ENCODE data around the gene USP50. TPM values are rescaled to one million over a fixed set of nuclear protein-coding genes. Genes with fewer than 3 reads are reported as not detected.

Gene USP50
- total RNA-seq, 1 experiment from 2014 or later = not detected

DNA sequence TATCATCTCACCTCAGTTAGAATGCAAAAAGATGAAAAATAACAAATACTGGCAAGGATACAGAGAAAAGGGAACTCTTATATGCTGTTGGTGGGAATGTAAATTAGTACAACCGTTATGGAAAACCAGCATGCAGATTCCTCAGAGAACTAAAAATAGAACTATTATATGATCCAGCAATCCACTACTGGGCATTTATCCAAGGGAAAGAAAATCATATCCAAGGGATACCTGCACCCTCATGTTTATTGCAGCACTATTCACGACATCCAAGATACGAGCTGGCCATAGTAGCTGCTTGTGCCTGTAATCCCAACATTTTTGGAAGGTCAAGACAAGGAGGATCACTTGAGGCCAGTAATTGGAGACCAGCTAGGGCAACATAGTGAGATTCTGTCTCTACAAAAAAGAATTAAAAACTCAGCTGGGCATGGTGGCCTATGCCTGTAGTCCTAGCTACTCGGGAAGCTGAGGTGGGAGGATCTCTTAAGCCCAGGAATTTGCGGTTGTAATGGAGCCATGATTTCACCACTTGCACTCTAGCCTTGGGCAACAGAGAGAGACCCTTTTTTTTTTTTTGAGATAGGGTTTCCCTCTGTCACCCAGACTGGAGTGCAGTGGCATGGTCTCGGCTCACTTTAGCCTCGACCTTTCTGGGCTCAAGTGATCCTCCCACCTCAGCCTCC lies 26.6 kb downstream of the USP50 start:
- H3K9me3 Mint-ChIP-seq = peaks cover 9 to 10% of the 10 kb centered on the region in 2 experiments
- no peak overlapping the region for H2BK20ac ChIP-seq (ENCODE audit: low read depth, low read length, poor library complexity, severe bottlenecking)
- no CpG with 5 or more reads among the region's 7 CpGs for WGBS (ENCODE audit: extremely low coverage, insufficient read length, low lambda C conversion rate)

More for the DNA sequence above, 26.6 kb downstream of the USP50 start:
- H2BK5ac ChIP-seq (ENCODE audit: insufficient read length, low read length) = no peak overlapping the region
- no peaks in the 10 kb centered on the region for H3K9me3 ChIP-seq (ENCODE audit: control insufficient read depth, low read depth, low read length)
- H2BK120ac ChIP-seq (ENCODE audit: low read depth, low read length, poor library complexity, severe bottlenecking) = no peak overlapping the region
- H3K4me3 Mint-ChIP-seq = no peak overlapping the region
- H3K56ac ChIP-seq (ENCODE audit: insufficient read length, low read depth, low read length) = no peak overlapping the region
- H4K20me1 ChIP-seq (ENCODE audit: control insufficient read depth, insufficient read depth, insufficient read length) = no peaks in the 10 kb centered on the region
- no peaks in the 10 kb centered on the region for H3K79me2 ChIP-seq (ENCODE audit: insufficient read depth, low read length)
- no peaks in the 10 kb centered on the region for H3K4me1 Mint-ChIP-seq
- TF ChIP-seq, protein P1, sequence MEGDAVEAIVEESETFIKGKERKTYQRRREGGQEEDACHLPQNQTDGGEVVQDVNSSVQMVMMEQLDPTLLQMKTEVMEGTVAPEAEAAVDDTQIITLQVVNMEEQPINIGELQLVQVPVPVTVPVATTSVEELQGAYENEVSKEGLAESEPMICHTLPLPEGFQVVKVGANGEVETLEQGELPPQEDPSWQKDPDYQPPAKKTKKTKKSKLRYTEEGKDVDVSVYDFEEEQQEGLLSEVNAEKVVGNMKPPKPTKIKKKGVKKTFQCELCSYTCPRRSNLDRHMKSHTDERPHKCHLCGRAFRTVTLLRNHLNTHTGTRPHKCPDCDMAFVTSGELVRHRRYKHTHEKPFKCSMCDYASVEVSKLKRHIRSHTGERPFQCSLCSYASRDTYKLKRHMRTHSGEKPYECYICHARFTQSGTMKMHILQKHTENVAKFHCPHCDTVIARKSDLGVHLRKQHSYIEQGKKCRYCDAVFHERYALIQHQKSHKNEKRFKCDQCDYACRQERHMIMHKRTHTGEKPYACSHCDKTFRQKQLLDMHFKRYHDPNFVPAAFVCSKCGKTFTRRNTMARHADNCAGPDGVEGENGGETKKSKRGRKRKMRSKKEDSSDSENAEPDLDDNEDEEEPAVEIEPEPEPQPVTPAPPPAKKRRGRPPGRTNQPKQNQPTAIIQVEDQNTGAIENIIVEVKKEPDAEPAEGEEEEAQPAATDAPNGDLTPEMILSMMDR (conservative IDR thresholded peaks at IDR 0.05) = no peak
- no peak overlapping the region for H3K27ac Mint-ChIP-seq
- no peak overlapping the region for H2BK15ac ChIP-seq (ENCODE audit: low read depth, low read length)
- H4K91ac ChIP-seq (ENCODE audit: insufficient read length, low read depth, low read length) = no peak overlapping the region
- no peaks in the 10 kb centered on the region for H3K23me2 ChIP-seq (ENCODE audit: insufficient read length, low read depth, low read length, poor library complexity, severe bottlenecking)
- H2BK12ac ChIP-seq (ENCODE audit: insufficient read length, low read depth, low read length) = no peak overlapping the region
- H3K9ac ChIP-seq (ENCODE audit: extremely low read depth, insufficient read length, low read length) = no peak overlapping the region
- H4K8ac ChIP-seq (replicated peaks; ENCODE audit: insufficient read length, low read depth, low read length) = no peak overlapping the region
- no peak overlapping the region for H3K4me2 ChIP-seq (ENCODE audit: insufficient read depth, insufficient read length, low read length)
- no peaks in the 10 kb centered on the region for H3K27me3 Mint-ChIP-seq (ENCODE audit: low read depth)
- no peaks in the 10 kb centered on the region for H3K27me3 ChIP-seq (ENCODE audit: insufficient read depth, low read length)
- H4K5ac ChIP-seq (ENCODE audit: insufficient read length, low read depth, low read length) = no peak overlapping the region
- no peak overlapping the region for H3T11ph ChIP-seq (ENCODE audit: low read length)
- no peaks in the 10 kb centered on the region for H3K4me1 ChIP-seq (ENCODE audit: insufficient read depth, low read length)
- no peak overlapping the region for H3K14ac ChIP-seq (ENCODE audit: insufficient read depth, low read length)
- no peak overlapping the region for H2AFZ ChIP-seq (ENCODE audit: low read length)
- H2AK5ac ChIP-seq (ENCODE audit: insufficient read length, low read length) = no peak overlapping the region
- H3K18ac ChIP-seq (ENCODE audit: insufficient read length, low read depth, low read length) = no peak overlapping the region
- H3K27ac ChIP-seq (ENCODE audit: insufficient read length, low read depth, low read length) = no peak overlapping the region
- H3K79me1 ChIP-seq (ENCODE audit: insufficient read depth, low read depth, low read length, poor library complexity, severe bottlenecking) = no peaks in the 10 kb centered on the region
- no peak overlapping the region for H3K4ac ChIP-seq (ENCODE audit: low read depth, low read length)
- no peak for DNase-seq
- no peak overlapping the region for H3K23ac ChIP-seq (ENCODE audit: insufficient read length, low read depth, low read length)
- peaks cover 0 to 5% (median 0%) of the 10 kb centered on the region in 3 experiments; a peak in 1 of 7 replicates for H3K36me3 Mint-ChIP-seq (ENCODE audit: insufficient read depth in 1 of 3, low read depth in 3 of 3)

Data from H9 (cell line).